HCT116 (cell line): ENCODE results near the gene PRKCH.
A peak's percentile ranks its signal among the peaks of the same experiment; 100 is the strongest.

ENCODE experiments used
- EZH2 ChIP-seq: fragments of 200-600 bp; sonication (generic); IDR thresholded peaks from 2 replicates; pipeline ENCODE4 v1.6.1; 2017; ENCODE audit warnings: antibody characterized with exemption, mixed run types
- POLR2A ChIP-seq: IDR thresholded peaks from 2 replicates; pipeline ENCODE4 v1.7.0; 2011; ENCODE audit warnings: borderline replicate concordance; ENCODE audit not compliant: insufficient read depth, insufficient read length; ENCODE audit errors: extremely low read depth
- TCF7L2 ChIP-seq: IDR thresholded peaks from 2 replicates; pipeline ENCODE4 v1.7.0; 2011; ENCODE audit warnings: borderline replicate concordance, inconsistent platforms; ENCODE audit not compliant: insufficient read depth, insufficient read length; ENCODE audit errors: extremely low read depth

DNA sequence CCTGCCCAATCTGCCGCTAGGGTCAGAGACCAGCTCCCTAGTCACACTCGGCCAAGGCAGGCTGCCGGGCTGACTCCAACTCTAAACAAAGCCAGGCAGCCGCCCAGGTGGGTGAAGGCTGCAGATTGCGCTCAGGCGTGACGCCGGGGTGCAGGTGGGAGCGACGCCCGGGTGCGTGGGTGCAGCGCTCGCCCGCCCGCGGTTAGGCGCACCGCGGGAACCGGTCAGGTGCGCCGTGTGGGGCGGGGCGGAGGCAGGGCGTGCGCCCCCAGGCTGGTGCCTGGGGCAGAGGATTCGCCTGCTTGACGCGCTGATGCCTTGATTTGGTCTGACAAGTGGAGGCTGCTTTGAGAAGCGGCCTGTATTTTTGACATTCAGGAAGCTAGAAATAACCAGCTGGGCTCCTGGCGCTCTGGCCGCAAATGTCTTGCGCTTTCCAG, 247.2 kb downstream of the PRKCH start:
- TF ChIP-seq TCF7L2 (peak; percentile 33), POLR2A (no peak), EZH2 (no peak)
